Mesothelial cell of epicardium (in vitro differentiated cells): Measurements from ENCODE around the gene C1QTNF1. TPM values are rescaled to one million over a fixed set of nuclear protein-coding genes. Genes with fewer than 3 reads are reported as not detected.
A peak's percentile ranks its signal among the peaks of the same experiment; 100 is the strongest.

Experiments
- DNase-seq, 2 experiments: peaks; one replicate each; pipeline ENCODE4 v3.0.0; 2021; ENCODE audit warnings: low spot score in 2 of 2; ENCODE audit not compliant: unreplicated experiment in 2 of 2
- H3K27ac Mint-ChIP-seq: 2 replicates; pipeline ENCODE4 v1.8.0; 2021; ENCODE audit warnings: mixed read lengths
- H3K27me3 Mint-ChIP-seq: 2 replicates; pipeline ENCODE4 v1.8.0; 2021; ENCODE audit warnings: low read depth, mixed read lengths
- H3K36me3 Mint-ChIP-seq: 2 replicates; pipeline ENCODE4 v1.8.0; 2021; ENCODE audit warnings: mixed read lengths
- H3K4me1 Mint-ChIP-seq: 2 replicates; pipeline ENCODE4 v1.8.0; 2021; ENCODE audit warnings: mixed read lengths
- H3K4me3 Mint-ChIP-seq: 2 replicates; pipeline ENCODE4 v1.8.0; 2021; ENCODE audit warnings: mild to moderate bottlenecking, moderate library complexity, mixed read lengths
- H3K9me3 Mint-ChIP-seq: 2 replicates; pipeline ENCODE4 v1.8.0; 2021; ENCODE audit warnings: mixed read lengths
- CTCF ChIP-seq: fragments of 200-600 bp; sonication (generic); IDR thresholded peaks from one replicate; pipeline ENCODE4 v1.5.0; 2021; ENCODE audit warnings: antibody characterized with exemption; ENCODE audit not compliant: unreplicated experiment
- total RNA-seq: library from RNA; stranded (reverse); gene quantifications from 3 replicates; pipeline ENCODE4 v1.2.1, GENCODE V29; 2021

Gene C1QTNF1
- total RNA-seq, 1 donor from 2014 or later, result 22.1 TPM

GRCh38 chr17:78991906-78992532 is 31.9 kb upstream of the C1QTNF1 start:
- H3K4me3 Mint-ChIP-seq, result no peak overlapping the region
- H3K4me1 Mint-ChIP-seq, result peaks cover 5% of the 10 kb centered on the region
- H3K27ac Mint-ChIP-seq, result no peak overlapping the region
- H3K9me3 Mint-ChIP-seq, result no peaks in the 10 kb centered on the region
- H3K27me3 Mint-ChIP-seq, result no peaks in the 10 kb centered on the region
- TF ChIP-seq CTCF, result no peak
- no peak for DNase-seq
- H3K36me3 Mint-ChIP-seq, result peaks cover 41% of the 10 kb centered on the region

DNA sequence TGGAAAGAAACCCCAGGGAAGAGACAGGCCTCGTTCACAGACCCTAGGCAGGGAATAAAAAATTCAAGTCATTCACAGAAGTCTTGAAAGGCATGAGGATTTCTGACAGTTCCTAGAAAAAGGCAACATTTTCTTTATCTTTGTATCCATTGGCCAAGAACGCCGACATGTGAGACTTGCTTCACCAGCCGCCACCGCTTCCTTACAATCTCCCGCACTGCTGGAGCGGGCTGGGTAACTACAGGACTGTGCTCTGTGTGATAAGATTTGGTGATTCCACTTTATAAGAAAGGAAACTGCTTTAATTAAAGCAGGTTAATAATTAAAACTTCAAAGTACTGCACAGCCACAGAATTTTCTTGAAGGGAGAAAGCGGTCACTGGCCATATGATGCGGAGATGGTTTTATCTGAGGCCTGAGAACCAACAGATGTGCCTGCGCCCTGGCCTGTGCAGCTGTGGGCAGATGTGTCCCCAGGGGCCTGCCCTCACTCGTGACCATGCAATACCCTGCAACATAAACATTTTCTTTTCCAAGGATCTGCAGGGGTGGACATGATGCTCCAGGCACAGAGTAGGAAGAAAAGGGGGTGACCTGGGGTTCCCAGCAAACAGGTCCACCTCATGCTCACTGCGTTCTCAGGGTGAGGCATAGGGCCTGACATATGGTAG is 31.3 kb upstream of the C1QTNF1 start:
- no peak for TF ChIP-seq CTCF
- Mint-ChIP-seq H3K36me3 (peaks cover 42% of the 10 kb centered on the region), H3K9me3 (no peaks in the 10 kb centered on the region), H3K4me3 (no peak overlapping the region), H3K27me3 (no peaks in the 10 kb centered on the region), H3K4me1 (peaks cover 3% of the 10 kb centered on the region), H3K27ac (no peak overlapping the region)
- DNase-seq, result no peak

GRCh38 chr17:78993241-78993956 is 30.6 kb upstream of the C1QTNF1 start:
- DNase-seq, result peak in 1 of 2 experiments; percentile 61
- no peaks in the 10 kb centered on the region for H3K9me3 Mint-ChIP-seq

GRCh38 chr17:78993981-78994671 is 29.8 kb upstream of the C1QTNF1 start:
- Mint-ChIP-seq H3K36me3 (peaks cover 42% of the 10 kb centered on the region), H3K27ac (no peak overlapping the region), H3K9me3 (no peaks in the 10 kb centered on the region), H3K4me1 (no peaks in the 10 kb centered on the region), H3K27me3 (no peaks in the 10 kb centered on the region), H3K4me3 (no peak overlapping the region)
- no peak for DNase-seq
- no peak for TF ChIP-seq CTCF

More at GRCh38 chr17:78993241-78993956, 30.6 kb upstream of the C1QTNF1 start:
- Mint-ChIP-seq H3K36me3 (peaks cover 42% of the 10 kb centered on the region), H3K27ac (no peak overlapping the region), H3K4me1 (peaks cover 2% of the 10 kb centered on the region), H3K27me3 (no peaks in the 10 kb centered on the region), H3K4me3 (no peak overlapping the region)
- peak; percentile 80 for TF ChIP-seq CTCF

DNA sequence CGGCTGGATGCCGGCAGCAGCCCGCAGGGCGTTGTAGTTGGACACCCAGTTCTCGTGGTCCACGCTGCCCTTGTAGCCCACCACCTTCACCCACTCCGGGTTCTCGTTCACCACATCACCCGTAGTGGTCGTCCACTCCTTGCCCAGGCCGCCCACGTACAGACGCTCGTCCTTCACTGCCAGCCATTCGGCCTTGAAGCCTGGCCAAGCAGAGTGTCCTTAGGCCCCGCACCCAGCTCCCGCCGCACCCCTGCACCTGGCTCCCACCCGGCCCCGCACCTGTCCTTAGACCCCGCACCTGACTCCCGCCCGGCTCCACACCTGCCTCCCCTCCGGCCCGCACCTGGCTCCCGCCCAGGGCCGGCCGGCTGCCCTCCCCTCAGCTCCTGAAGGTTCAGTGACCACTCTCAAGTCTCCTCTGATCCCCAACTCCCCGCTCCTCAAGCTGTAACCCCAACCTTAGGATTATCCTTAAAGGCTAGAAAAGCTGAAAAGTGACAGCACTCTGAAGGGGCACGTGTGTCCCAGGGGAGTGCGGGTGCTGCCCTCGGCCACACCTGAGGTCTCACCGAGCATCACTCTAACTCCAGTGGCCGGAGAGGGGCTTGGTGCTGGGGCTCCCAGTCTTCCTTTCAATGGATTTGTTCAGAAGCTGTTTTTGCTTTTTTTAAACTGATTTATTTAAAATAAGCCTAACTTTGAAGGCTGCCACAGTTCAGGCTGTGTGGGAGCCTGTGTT is 28.8 kb upstream of the C1QTNF1 start:
- H3K4me3 Mint-ChIP-seq, result no peak overlapping the region
- DNase-seq, result no peak
- no peak overlapping the region for H3K27ac Mint-ChIP-seq
- H3K36me3 Mint-ChIP-seq, result peaks cover 41% of the 10 kb centered on the region
- TF ChIP-seq CTCF, result no peak
- H3K27me3 Mint-ChIP-seq, result no peaks in the 10 kb centered on the region
- H3K4me1 Mint-ChIP-seq, result no peaks in the 10 kb centered on the region
- H3K9me3 Mint-ChIP-seq, result no peaks in the 10 kb centered on the region
